Mucosa of descending colon (tissue), 3 donors: Measurements from ENCODE around the gene FGFR1OP2. TPM values are rescaled to one million over a fixed set of nuclear protein-coding genes. Genes with fewer than 3 reads are reported as not detected.

Experiments used
- ATAC-seq: fragments of 200-7000 bp; cut with Tn5 transposase; one replicate; pipeline ENCODE4 v1.9.1; 2020; ENCODE audit warnings: mild to moderate bottlenecking, moderate library complexity
- DNase-seq, 3 donors: peaks; one replicate each; pipeline ENCODE4 v3.0.0-alpha.2; 2020
- H3K36me3 ChIP-seq: fragments of 200-600 bp; one replicate; pipeline ENCODE4 v1.8.0; 2021; ENCODE audit warnings: low read depth, mild to moderate bottlenecking
- H3K4me1 ChIP-seq: fragments of 200-600 bp; one replicate; pipeline ENCODE4 v1.8.0; 2021; ENCODE audit warnings: low read depth, mild to moderate bottlenecking
- H3K4me3 ChIP-seq: fragments of 200-600 bp; one replicate; pipeline ENCODE4 v1.8.0; 2021; ENCODE audit warnings: mild to moderate bottlenecking
- H3K9me3 ChIP-seq: fragments of 200-600 bp; one replicate; pipeline ENCODE4 v1.8.0; 2021; ENCODE audit warnings: mild to moderate bottlenecking
- intact Hi-C, 2 donors: fragments of 100-400 bp; cut with DNase I in 1 of 2; cut with micrococcal nuclease in 1 of 2; formaldehyde crosslinking; loops; one replicate each; pipeline versions ENCODE4 v1.11.0 to v1.11.1; 2022; cut with DNase I, micrococcal nuclease
- total RNA-seq, 3 donors: library from RNA; stranded (reverse); fragmentation: NEBNext Ultra II Directional in 2 of 3; extraction: Animal tissue kit (Norgen Biotek cat#: 25700) in 2 of 3; gene quantifications; one replicate each; pipeline versions ENCODE4 v1.2.1 to v1.2.4, GENCODE V29; 2021 to 2023
- TF ChIP-seq, protein P1 (sequence below): fragments of 200-600 bp; IDR thresholded peaks from one replicate; pipeline ENCODE4 v1.8.0; 2022; ENCODE audit warnings: antibody characterized with exemption, mild to moderate bottlenecking
- donor health status: DM: no; HTN: no; CAD: no; lungs with moderate emphysema.
- donor health status: DM: no; HTN: no; CAD: no.
- donor health status: DM: no; HTN: yes; CAD: no.

FGFR1OP2 gene
- total RNA-seq, 3 donors from 2014 or later: 25.1 to 50.9 (median 28.2) TPM

DNA sequence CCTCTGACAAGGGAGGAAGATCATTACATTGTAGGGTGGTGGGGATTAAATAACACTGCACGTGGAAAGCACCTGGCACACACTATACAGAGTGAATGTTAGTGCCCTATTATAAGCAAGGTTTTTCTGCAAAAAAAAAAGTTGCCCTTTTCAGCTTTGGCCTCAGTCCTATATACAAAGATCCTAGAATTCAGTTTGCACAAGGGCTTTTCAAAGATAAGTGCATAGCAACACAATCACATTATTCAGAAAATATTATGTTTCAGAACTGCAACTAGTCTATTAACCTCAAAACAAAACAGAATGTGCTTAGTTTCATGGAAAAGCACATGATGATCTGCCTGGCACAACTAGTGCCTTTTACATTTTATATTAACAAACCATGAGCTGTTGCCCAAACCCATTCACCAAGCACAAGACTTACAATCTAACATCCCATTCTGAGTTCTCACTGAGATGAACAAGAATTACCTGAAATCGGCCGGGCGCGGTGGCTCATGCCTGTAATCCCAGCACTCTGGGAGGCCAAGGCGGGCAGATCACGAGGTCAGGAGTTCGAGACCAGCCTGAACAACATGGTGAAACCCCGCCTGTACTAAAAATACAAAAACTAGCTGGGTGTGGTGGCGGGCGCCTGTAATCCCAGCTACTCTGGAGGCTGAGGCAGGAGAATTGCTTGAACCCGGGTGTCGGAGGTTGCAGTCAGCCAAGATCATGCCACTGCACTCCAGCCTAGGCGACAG lies 74.1 kb downstream of the FGFR1OP2 start:
- ATAC-seq: no peak
- H3K4me1 ChIP-seq: peaks cover 12% of the 10 kb centered on the region
- H3K4me3 ChIP-seq: no peak overlapping the region
- TF ChIP-seq, protein P1, sequence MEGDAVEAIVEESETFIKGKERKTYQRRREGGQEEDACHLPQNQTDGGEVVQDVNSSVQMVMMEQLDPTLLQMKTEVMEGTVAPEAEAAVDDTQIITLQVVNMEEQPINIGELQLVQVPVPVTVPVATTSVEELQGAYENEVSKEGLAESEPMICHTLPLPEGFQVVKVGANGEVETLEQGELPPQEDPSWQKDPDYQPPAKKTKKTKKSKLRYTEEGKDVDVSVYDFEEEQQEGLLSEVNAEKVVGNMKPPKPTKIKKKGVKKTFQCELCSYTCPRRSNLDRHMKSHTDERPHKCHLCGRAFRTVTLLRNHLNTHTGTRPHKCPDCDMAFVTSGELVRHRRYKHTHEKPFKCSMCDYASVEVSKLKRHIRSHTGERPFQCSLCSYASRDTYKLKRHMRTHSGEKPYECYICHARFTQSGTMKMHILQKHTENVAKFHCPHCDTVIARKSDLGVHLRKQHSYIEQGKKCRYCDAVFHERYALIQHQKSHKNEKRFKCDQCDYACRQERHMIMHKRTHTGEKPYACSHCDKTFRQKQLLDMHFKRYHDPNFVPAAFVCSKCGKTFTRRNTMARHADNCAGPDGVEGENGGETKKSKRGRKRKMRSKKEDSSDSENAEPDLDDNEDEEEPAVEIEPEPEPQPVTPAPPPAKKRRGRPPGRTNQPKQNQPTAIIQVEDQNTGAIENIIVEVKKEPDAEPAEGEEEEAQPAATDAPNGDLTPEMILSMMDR: no peak
- H3K36me3 ChIP-seq: no peaks in the 10 kb centered on the region
- intact Hi-C loops: no loop called here
- no peaks in the 10 kb centered on the region for H3K9me3 ChIP-seq
- DNase-seq: peak in 1 of 3 donors; percentile 43

DNA sequence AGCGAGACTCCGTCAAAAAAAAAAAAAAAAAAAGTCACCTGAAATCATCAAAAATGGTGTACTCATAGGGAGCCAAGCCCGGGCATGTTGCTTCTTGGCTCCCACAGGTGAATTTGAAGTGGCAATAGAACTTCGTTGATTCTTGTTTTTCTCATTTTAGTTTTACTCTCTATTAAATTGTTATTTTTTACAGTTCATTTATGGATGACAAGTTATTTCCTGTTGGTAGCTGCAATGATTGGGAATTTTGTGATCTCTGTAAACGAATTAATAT lies 74.6 kb downstream of the FGFR1OP2 start:
- H3K9me3 ChIP-seq: no peaks in the 10 kb centered on the region
- H3K36me3 ChIP-seq: no peaks in the 10 kb centered on the region
- H3K4me1 ChIP-seq: peaks cover 12% of the 10 kb centered on the region
- intact Hi-C loops: no loop called here
- TF ChIP-seq, protein P1: no peak
- DNase-seq (no peak), ATAC-seq (no peak)
- H3K4me3 ChIP-seq: no peak overlapping the region

DNA sequence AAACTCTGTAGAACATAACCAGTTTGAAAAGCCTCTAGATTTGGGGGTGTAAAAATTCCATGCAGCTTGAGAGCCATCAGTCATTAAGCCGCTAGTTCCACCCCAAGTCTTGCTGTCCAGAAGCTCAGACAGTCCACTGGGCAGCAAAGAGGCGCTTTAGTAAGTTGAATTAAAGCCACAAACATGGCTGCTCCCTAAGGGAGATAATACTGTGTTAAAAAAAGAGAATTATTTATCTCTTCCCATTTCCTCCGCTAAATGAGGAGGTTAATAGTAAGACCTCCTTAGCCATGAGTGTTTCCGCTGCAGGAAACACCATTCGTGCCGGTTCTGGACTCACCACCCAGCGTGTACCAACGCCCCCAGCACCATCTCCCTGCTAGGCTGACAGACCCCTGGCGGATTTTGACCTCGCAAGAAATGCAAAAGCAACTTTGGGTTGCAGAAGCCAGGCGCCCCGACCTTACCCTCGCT lies 75.4 kb downstream of the FGFR1OP2 start:
- H3K4me1 ChIP-seq: peaks cover 12% of the 10 kb centered on the region
- DNase-seq: no peak
- H3K36me3 ChIP-seq: no peaks in the 10 kb centered on the region
- no peaks in the 10 kb centered on the region for H3K9me3 ChIP-seq
- intact Hi-C loops: no loop called here
- peak overlapping the region; percentile 44 for H3K4me3 ChIP-seq
- ATAC-seq: peak; percentile 29
- TF ChIP-seq, protein P1: no peak

DNA sequence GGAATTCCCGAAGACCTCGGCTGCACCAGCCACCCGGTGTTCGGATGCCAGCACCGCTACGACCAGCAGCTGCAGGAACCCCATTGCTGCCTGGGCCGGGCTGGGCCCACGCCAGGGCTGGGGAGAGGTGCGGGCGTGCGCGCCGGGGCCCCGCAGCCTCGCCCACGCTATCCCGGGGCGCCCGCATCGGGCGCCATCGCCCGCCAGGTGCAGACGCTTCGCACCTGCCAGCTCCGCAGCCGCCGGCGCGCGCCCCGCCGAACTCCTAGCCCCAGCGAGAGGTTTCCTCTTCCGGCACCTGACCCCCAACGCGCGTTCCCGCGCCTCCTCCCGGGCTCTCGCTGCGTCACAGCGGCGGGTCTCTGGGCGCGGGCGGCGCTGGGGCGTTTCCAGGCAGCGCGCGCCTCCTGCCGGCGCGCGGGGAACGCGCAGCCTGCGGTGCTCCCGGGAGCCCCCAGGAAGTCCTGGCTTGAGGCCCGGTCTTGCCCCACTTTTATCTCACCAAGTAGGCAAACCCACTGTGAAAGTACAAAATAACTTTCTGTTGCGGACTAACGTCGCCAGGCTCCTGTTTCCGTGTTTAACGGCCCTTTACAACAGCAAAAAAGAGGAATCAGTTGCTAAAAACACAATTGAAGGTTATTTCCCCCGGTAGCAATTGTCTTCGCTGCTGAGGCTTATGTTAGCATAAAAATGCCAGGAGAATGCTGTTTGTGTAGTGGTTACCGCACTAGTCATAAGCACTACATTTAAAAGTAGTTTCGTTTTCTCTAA lies 76.0 kb downstream of the FGFR1OP2 start, which contains the start of gene TM7SF3:
Gene TM7SF3, minus strand, starts transcription at position 300 of the 774 bp plus-strand sequence. Its CDS starts 216 bp downstream, at position 84.
- ATAC-seq (peak; percentile 97), DNase-seq (peak; percentile 96 to 98 (median 97))
- Histone ChIP-seq H3K9me3 (no peaks in the 10 kb centered on the region), H3K36me3 (no peaks in the 10 kb centered on the region), H3K4me1 (peaks cover 12% of the 10 kb centered on the region), H3K4me3 (peak within 1 kb of the TSS; percentile 44)
- intact Hi-C loops: no loop called here
- TF ChIP-seq, protein P1: peak; percentile 99

DNA sequence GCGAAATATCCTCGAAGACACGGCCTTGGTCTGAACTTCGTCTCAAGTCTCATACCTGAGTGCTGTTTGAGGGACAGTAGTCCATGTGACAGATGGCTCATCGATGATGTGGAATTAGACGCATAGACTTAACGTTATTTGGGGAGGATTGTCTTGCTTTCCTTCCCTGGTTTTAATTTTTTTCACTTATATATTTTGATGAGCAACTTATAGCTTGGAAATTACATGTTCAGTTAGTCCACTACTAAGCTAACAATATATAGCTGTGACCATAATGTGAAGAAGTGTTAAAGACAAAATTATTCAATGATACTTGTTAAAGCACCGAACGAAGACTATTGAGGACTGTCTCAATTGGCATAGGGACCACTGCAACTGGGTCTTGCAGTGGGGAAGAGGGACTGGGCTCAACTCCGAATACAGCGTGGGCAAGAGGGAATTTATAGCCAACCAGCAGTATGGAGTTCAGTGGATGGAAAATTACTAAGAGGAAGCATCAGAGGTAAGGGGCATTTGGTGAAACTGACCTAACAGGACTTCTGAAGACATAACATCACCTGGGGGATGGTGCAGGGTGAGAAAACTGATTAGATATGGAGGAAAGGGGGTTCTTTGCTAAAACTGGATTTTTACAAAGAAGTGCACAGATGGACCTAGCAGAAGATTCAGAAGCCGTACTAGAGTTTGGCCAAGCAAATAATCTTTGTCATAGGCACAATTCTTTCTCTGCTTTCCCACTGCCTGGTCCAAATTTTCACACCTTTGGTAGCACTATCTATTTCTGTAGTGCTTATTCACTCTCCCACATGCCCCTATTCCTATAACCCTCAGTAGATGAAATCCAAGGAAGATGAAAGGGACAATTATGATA lies 76.8 kb downstream of the FGFR1OP2 start:
- Histone ChIP-seq H3K36me3 (no peaks in the 10 kb centered on the region), H3K4me3 (no peak overlapping the region), H3K4me1 (peaks cover 12% of the 10 kb centered on the region), H3K9me3 (no peaks in the 10 kb centered on the region)
- intact Hi-C loops: no loop called here
- TF ChIP-seq, protein P1: no peak
- DNase-seq (peak in 1 of 3 donors; percentile 7), ATAC-seq (peak; percentile 54)
